Activated T-cell treated with anti-CD3 and anti-CD28 coated beads, Interleukin-2, amount 50 U/mL, for 48 hours (primary cell): ENCODE results near the gene CD2BP2.
"Not testable (repeated sequence)": the region's sequence is repeated elsewhere in the genome, so short reads cannot be mapped to it uniquely, and the experiment has no call there.

Experiments used
- DNase-seq, 2 experiments: peaks; one replicate each; pipeline ENCODE4 v3.0.0-alpha.2; 2020

Gene CD2BP2

DNA sequence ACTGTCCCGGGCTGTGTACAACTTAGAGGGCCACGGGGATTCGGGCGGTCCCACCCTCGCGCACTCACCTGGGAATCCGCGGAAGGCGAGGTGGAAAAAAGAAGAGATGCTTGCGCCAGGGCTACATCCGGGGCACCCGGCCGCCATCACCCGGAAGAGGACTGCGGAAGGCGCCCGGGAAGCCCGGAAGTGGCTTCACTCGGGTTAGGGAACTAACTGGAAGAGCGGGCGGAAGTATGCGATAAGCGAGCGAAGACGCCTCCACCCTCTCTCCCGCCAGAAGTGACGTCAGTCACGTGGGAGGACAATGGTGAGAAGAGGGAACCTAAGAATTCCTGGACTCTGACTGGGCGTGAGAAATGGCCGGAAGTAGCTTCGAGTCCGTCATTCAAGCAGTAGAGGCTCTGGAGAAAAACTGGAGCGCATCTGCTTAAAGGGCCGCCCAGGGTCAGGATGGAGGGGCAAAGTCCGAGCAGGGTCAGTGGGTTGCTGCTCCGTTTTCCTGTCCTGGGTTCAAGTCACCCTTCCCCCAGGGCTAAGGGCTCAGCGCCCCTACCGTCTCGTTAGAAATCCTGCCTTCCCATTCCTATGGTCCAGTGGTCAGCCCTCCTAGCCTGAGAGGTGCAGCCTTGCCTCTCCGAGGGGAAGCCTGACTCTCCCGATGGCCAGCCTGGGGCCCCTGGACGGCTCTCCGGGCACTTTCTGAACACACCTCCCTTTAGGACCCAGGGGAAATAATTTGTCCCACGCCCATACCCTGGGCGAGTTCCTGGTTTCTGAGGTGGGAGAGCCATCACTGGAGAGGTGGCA, at the start of gene CD2BP2:
Gene CD2BP2, minus strand, starts transcription at position 165 of the 810 bp plus-strand sequence. CDS start 627 bp downstream, outside the sequence.
- DNase-seq: peak; percentile 91 to 92

GRCh38 chr16:30401768-30402425, 46.8 kb upstream of the CD2BP2 start:
- DNase-seq: no peak

DNA sequence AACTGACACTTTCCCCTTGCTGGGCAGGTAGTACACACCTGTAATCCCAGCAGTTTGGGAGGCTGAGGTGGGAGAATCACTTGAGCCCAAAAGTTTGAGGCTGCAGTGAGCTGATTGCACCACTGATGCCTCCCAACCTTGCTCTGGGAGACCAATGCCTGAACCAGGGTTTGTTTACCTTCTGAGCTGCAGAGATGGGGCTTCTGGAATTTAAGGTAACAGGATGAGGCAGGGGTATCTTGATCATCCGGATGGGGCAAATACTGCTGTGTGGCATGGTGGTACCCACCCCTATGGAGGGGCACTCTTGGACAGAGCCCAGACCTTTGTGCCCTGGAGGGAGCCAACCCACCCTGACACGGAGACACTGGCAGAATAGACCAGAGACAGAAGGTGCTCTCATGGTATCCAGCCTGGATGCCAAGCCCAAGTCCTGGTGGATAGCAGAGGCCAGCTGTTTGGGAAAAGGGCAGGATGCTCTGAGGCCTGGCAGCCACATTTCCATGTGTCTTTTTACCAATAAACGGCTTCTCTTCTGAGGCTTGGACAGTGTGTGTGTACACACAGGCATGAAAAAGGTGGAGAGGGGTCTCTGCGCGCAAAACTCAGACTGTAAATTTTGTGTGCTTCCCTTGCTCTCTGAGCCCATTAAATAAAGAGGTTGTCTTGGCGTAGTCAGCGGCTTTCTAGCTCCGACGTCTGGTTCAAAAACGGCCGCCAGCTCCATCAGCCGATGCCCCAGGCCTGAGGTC, 44.5 kb upstream of the CD2BP2 start:
- no peak for DNase-seq

DNA sequence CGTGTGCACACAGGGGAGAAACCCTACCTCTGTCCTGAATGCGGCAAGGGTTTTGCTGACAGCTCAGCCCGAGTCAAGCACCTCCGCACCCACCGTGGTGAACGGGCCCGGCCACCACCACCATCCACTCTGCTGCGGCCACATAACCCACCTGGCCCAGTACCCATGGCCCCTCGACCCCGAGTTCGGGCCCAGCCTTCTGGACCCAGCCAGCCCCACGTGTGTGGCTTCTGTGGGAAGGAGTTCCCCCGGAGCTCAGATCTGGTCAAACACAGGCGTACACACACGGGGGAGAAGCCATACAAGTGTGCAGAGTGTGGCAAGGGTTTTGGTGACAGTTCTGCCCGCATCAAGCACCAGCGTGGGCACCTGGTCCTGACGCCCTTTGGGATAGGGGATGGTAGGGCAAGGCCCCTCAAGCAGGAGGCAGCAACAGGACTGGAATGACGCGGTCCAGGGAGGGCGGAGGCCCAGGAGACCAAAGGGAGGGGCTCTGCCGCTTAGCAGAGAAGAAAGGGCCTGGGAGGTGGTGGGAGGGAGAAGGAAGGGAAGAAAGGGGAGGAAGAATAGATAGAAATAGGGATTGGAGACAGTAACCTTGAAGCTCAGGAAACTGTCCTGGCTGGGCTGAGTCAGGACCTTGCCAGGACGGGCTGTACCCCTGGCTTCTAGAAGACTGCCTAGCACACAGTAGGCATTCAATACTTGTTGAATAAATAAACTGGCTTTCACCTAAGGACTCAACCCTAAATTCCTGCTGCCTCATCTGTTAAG, 43.7 kb upstream of the CD2BP2 start:
- no peak for DNase-seq

- DNase-seq: no peak
Observed at GRCh38 chr16:30397776-30398660, 42.9 kb upstream of the CD2BP2 start.

GRCh38 chr16:30397056-30397455, 41.9 kb upstream of the CD2BP2 start:
- DNase-seq: no peak

- DNase-seq: not testable (repeated sequence)
Observed at GRCh38 chr16:30396627-30397026, 41.5 kb upstream of the CD2BP2 start.

- no peak for DNase-seq
Observed at GRCh38 chr16:30395992-30396585, 41.0 kb upstream of the CD2BP2 start.

GRCh38 chr16:30395155-30395991, 40.3 kb upstream of the CD2BP2 start, which contains the start of gene ZNF48:
ZNF48 (plus strand) TSS chr16:30395420; CDS start chr16:30395795, 375 bp downstream.
- peak; percentile 70 to 77 for DNase-seq

DNA sequence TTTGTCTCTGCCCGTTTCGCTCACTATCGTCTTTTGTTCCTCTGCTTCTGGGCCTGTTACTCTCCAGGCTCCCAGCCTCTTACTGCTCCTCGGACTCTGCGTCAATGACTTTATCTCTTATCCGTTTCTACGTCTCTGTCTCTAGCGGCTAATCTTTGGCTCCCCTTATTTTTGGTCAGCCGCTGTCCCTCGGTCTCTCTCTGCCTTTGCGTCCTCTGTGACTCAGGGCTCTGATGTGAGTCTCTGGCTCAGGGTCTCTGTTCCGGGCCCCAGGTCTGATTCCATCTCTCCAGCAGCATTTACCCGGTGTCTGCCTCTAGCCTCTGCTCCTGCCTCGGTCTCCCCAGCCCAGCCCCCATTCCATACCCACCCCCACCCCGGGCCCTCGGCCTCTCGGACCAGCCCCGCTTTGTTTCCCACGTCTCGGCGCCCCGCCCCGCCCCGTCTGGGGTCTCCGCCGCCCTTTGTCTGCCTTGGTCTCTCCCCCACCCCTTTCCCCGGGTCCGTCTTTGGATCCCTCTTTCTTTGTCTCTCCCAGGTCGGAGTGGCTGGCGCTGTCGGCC, 39.6 kb upstream of the CD2BP2 start:
- DNase-seq: no peak

- DNase-seq: no peak
Observed at GRCh38 chr16:30383521-30383920, 28.4 kb upstream of the CD2BP2 start.

DNA sequence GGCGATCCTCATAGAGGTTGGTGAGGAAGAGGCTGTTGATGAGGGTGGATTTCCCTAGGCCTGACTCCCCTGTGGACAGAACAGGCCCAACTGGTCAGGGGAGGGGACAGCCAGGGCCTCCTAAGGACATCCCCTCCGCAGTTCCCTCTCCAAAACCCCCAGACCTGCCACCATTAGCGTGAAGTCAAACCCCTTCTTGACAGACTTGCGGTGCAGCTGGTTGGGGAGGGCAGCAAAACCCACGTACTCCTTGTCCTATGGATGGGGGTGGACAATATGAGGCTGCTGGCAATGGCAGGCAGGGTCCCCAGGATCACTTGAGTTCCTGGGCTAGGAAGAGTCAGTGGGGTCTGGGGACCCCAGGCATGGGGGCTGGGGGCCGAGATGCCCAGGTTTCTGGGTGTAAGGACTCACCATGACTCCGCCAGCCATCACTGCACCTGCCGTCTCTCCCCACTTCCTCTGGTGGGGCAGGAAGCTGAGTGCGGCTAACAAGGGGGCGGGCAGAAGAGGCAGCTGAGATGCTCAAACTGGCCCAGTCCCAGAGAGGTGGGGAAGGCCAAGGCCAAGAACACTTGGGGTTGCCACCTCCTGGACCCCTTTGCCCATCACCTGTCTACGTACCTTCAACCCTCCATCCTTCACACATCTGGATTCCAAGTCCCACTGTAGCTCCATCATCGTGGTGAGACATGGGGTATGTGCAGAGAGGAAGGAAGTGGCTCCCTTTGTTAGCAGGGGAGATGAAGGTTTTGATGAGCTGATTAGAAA, 27.2 kb upstream of the CD2BP2 start, which contains the start of gene SEPTIN1:
Gene SEPTIN1, minus strand, starts transcription at position 451 of the 771 bp plus-strand sequence. Its CDS starts 19 bp downstream, at position 432.
- DNase-seq: peak; percentile 86 to 87

DNA sequence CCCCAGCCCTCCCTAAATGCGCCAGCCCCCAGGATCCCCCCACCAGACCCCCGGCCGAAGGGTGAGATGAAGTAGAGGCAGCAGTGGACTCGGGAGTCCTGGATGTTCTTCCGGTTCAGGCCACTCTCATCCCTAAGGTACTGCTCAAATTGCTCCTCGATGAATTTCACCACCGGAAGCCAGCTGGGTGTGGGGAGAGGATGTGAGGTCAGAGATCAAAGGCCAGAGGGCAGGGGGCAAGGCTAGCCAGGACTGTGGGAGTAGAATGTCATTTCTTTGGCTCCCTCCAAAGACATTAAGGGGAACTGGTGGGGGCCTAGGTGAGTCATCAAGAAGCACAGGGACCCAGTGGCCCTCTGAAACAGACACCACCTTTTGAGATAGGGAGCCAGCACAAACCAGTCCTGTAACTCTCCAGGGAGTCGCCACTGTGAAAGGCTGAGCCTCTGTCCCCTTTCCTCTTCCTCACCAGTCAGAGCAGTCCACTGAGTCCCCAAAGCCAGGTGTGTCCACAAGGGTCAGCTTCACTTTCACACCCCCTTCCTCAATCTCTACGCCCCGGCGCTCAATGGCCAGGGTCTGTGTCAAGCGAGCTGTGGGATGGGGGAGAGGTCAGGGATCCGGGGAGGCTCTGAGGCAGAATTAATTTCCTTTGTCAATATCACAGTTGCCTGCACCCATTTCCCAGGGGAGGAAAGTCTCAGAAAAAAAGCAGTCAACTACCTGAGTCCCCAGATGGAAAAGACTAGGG, 26.4 kb upstream of the CD2BP2 start:
- peak; percentile 41 to 56 for DNase-seq

DNA sequence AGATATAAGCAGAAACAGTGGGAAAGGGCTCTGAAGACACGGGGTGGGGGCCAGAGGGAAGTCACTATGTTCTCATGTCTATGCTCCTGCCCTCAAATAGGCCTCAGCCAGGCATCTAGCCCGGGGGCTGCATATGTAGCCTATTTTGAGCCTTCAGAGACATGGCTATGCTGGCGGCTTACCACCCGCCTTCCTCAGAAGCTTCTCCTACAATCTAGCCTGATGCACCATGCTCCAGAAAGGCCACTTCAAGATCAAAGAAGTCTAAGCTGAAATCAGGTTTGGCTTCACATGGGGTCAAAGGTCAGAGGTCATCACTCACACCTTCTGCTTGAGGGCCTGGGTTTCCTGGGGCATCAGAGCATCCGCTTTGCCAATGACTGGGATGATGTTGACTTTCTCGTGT, 25.7 kb upstream of the CD2BP2 start:
- DNase-seq: no peak

- DNase-seq: no peak
Observed at GRCh38 chr16:30380072-30380802, 25.1 kb upstream of the CD2BP2 start.

- no peak for DNase-seq
Observed at GRCh38 chr16:30379158-30379783, 24.2 kb upstream of the CD2BP2 start.
